Ovary (tissue), 9 donors: Measurements from ENCODE around the gene RDH11. TPM values are rescaled to one million over a fixed set of nuclear protein-coding genes. Genes with fewer than 3 reads are reported as not detected.
"Not testable (repeated sequence)": the region's sequence is repeated elsewhere in the genome, so short reads cannot be mapped to it uniquely, and the experiment has no call there.

Experiments used
- DNase-seq, 5 donors: peaks; one replicate each; pipeline ENCODE4 v3.0.0-alpha.2; 2019 to 2020
- H3K27ac ChIP-seq, 2 donors: fragments of 200-600 bp; one replicate each; pipeline versions ENCODE4 v1.5.1 to v1.8.0; 2019 to 2022
- H3K27me3 ChIP-seq: fragments of 200-600 bp; one replicate; pipeline ENCODE4 v1.8.0; 2022
- H3K36me3 ChIP-seq: fragments of 200-600 bp; sonication (generic); one replicate; pipeline ENCODE4 v1.5.1; 2019
- H3K4me1 ChIP-seq: one replicate; pipeline ENCODE4 v1.8.1; 2013; ENCODE audit warnings: mild to moderate bottlenecking, moderate library complexity; ENCODE audit not compliant: insufficient read depth
- H3K4me3 ChIP-seq: fragments of 200-600 bp; sonication (generic); one replicate; pipeline ENCODE4 v1.5.1; 2017
- H3K9me3 ChIP-seq, 2 donors: fragments of 200-600 bp in 1 of 2; sonication (generic) in 1 of 2; one replicate each; pipeline versions ENCODE4 v1.5.1 to v1.8.1; 2013 to 2019; ENCODE audit warnings: mild to moderate bottlenecking in 1 of 2, moderate library complexity in 1 of 2
- CTCF ChIP-seq, 3 donors: fragments of 450-650 bp in 2 of 3; fragments of 200-600 bp in 1 of 3; IDR thresholded peaks; one replicate each; pipeline versions ENCODE4 v1.5.1 to v1.8.0; 2016 to 2022; ENCODE audit warnings: antibody characterized with exemption in 3 of 3, mild to moderate bottlenecking in 1 of 3
- EP300 ChIP-seq: sonication (generic); formaldehyde crosslinking; IDR thresholded peaks from one replicate; pipeline ENCODE4 v1.6.1; 2017; ENCODE audit warnings: antibody characterized with exemption
- POLR2A ChIP-seq: fragments of 450-650 bp; IDR thresholded peaks from one replicate; pipeline ENCODE4 v1.6.1; 2017; ENCODE audit warnings: antibody characterized with exemption, mild to moderate bottlenecking, moderate library complexity
- WGBS, 3 donors: extraction: QIAGEN DNeasy Blood & Tissue Kit in 1 of 3; methylation state at CpG; one replicate each; pipeline versions ENCODE4 v1.1.5 to v1.1.7; 2013 to 2017; 5-methylcytosine and 5-hydroxymethylcytosine counted together
- intact Hi-C, 4 donors: fragments of 100-400 bp; cut with DNase I; formaldehyde crosslinking; loops; one replicate each; pipeline versions ENCODE4 v1.11.0 to v1.15.1; 2022 to 2023
- polyA plus RNA-seq, 2 donors: library from polyadenylated mRNA; stranded (reverse); fragments of 200-250 nt in 1 of 2; fragments of 350-450 nt in 1 of 2; fragmentation: Illumina TruSeq in 1 of 2; extraction: RNeasy Lipid Tissue Mini Kit (QIAGEN cat#74804) in 1 of 2; gene quantifications; one replicate each; pipeline ENCODE4 v1.2.3, GENCODE V29; 2013 to 2014
- total RNA-seq, 7 donors: library from RNA; depleted of rRNA in 2 of 7; stranded (reverse); fragments of >200 nt in 2 of 7; fragmentation: NEBNext Ultra II Directional in 3 of 7; extraction: Animal tissue kit (Norgen Biotek cat#: 25700) in 3 of 7; gene quantifications; one replicate each; pipeline versions ENCODE4 v1.1.0 to v1.2.4, GENCODE V29; 2016 to 2023
- donor health status: DM: no; HTN: no; CAD: no; lungs with moderate emphysema.
- donor health status: DM: no; HTN: no; CAD: no.
- donor health status: Bipolar disorder and iron deficiency.
- donor health status: DM: yes; HTN: yes; CAD: no.
- donor health status: DM: no; HTN: no; CAD: no.
- donor health status: DM: yes; HTN: yes; CAD: no.

RDH11 gene
- total and polyA plus RNA-seq, 9 donors, result 30.3 to 90.0 (median 36.6) TPM

- 36 to 50% (median 43%) methylated on average over 2 of the region's 2 CpGs for WGBS, 3 donors
- TF ChIP-seq POLR2A, result no peak
- no peak for TF ChIP-seq CTCF (IDR thresholded peaks at IDR 0.05)
- no peak for TF ChIP-seq EP300
- H3K36me3 ChIP-seq, result no peaks in the 10 kb centered on the region
- H3K9me3 ChIP-seq, result no peaks in the 10 kb centered on the region
- H3K27me3 ChIP-seq, result no peaks in the 10 kb centered on the region
- no peak overlapping the region for H3K4me3 ChIP-seq
- no peak for DNase-seq
- peaks cover 2% of the 10 kb centered on the region for H3K4me1 ChIP-seq
- no peak overlapping the region for H3K27ac ChIP-seq
- intact Hi-C loops, result no loop called here
These were observed 22.7 kb upstream of the RDH11 start for GRCh38 chr14:67718265-67718664.

GRCh38 chr14:67717048-67717447 lies 21.5 kb upstream of the RDH11 start:
- Histone ChIP-seq H3K27me3 (no peaks in the 10 kb centered on the region), H3K27ac (no peak overlapping the region), H3K36me3 (no peaks in the 10 kb centered on the region), H3K9me3 (no peaks in the 10 kb centered on the region), H3K4me1 (no peaks in the 10 kb centered on the region), H3K4me3 (no peak overlapping the region)
- DNase-seq, result no peak
- TF ChIP-seq POLR2A (no peak), EP300 (no peak), CTCF (IDR thresholded peaks at IDR 0.05) (no peak)
- intact Hi-C loops, result loop anchor here in 1 of 4 donors (1.0 kb wide), 1 partner anchor 26 kb away; no protein-coding TSS in a partner anchor
- 92 to 97% (median 96%) methylated on average over 1 of the region's 1 CpG for WGBS, 3 donors

GRCh38 chr14:67710209-67710608 lies 14.6 kb upstream of the RDH11 start:
- WGBS, 3 donors, result 83 to 90% (median 88%) methylated on average over 2 of the region's 2 CpGs

GRCh38 chr14:67709796-67710195 lies 14.2 kb upstream of the RDH11 start:
- H3K4me1 ChIP-seq, H3K9me3 ChIP-seq, H3K27ac ChIP-seq, DNase-seq, H3K4me3 ChIP-seq, H3K36me3 ChIP-seq, H3K27me3 ChIP-seq: not testable (repeated sequence)
- intact Hi-C loops, result loop anchor here in 3 of 4 donors (5.0 to 10.0 kb wide), 5 partner anchors 125 to 285 kb away; no protein-coding TSS in a partner anchor
- whole genome bisulfite sequencing, 3 donors, result 51 to 76% (median 65%) methylated on average over 1 of the region's 1 CpG

More at GRCh38 chr14:67710209-67710608, 14.6 kb upstream of the RDH11 start:
- TF ChIP-seq POLR2A (no peak), CTCF (IDR thresholded peaks at IDR 0.05) (no peak), EP300 (no peak)
- intact Hi-C loops, result no loop called here
- H3K36me3 ChIP-seq, result no peaks in the 10 kb centered on the region
- no peaks in the 10 kb centered on the region for H3K27me3 ChIP-seq
- no peaks in the 10 kb centered on the region for H3K4me1 ChIP-seq
- H3K27ac ChIP-seq, result no peak overlapping the region
- H3K9me3 ChIP-seq, result no peaks in the 10 kb centered on the region
- DNase-seq, result no peak
- H3K4me3 ChIP-seq, result no peak overlapping the region

GRCh38 chr14:67709346-67709745 lies 13.8 kb upstream of the RDH11 start:
- H3K36me3 ChIP-seq, DNase-seq, H3K4me1 ChIP-seq, H3K9me3 ChIP-seq, H3K27ac ChIP-seq, H3K27me3 ChIP-seq, H3K4me3 ChIP-seq: not testable (repeated sequence)
- intact Hi-C loops, result loop anchor here in 3 of 4 donors (5.0 to 10.0 kb wide), 5 partner anchors 125 to 285 kb away; no protein-coding TSS in a partner anchor
